ENCODE data around the gene XRN1. TPM values are rescaled to one million over a fixed set of nuclear protein-coding genes. Genes with fewer than 3 reads are reported as not detected.

Gene XRN1, protein sequence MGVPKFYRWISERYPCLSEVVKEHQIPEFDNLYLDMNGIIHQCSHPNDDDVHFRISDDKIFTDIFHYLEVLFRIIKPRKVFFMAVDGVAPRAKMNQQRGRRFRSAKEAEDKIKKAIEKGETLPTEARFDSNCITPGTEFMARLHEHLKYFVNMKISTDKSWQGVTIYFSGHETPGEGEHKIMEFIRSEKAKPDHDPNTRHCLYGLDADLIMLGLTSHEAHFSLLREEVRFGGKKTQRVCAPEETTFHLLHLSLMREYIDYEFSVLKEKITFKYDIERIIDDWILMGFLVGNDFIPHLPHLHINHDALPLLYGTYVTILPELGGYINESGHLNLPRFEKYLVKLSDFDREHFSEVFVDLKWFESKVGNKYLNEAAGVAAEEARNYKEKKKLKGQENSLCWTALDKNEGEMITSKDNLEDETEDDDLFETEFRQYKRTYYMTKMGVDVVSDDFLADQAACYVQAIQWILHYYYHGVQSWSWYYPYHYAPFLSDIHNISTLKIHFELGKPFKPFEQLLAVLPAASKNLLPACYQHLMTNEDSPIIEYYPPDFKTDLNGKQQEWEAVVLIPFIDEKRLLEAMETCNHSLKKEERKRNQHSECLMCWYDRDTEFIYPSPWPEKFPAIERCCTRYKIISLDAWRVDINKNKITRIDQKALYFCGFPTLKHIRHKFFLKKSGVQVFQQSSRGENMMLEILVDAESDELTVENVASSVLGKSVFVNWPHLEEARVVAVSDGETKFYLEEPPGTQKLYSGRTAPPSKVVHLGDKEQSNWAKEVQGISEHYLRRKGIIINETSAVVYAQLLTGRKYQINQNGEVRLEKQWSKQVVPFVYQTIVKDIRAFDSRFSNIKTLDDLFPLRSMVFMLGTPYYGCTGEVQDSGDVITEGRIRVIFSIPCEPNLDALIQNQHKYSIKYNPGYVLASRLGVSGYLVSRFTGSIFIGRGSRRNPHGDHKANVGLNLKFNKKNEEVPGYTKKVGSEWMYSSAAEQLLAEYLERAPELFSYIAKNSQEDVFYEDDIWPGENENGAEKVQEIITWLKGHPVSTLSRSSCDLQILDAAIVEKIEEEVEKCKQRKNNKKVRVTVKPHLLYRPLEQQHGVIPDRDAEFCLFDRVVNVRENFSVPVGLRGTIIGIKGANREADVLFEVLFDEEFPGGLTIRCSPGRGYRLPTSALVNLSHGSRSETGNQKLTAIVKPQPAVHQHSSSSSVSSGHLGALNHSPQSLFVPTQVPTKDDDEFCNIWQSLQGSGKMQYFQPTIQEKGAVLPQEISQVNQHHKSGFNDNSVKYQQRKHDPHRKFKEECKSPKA (N-terminal part only)
- 11.6 and 11.7 TPM in 2 replicates for total RNA-seq

DNA sequence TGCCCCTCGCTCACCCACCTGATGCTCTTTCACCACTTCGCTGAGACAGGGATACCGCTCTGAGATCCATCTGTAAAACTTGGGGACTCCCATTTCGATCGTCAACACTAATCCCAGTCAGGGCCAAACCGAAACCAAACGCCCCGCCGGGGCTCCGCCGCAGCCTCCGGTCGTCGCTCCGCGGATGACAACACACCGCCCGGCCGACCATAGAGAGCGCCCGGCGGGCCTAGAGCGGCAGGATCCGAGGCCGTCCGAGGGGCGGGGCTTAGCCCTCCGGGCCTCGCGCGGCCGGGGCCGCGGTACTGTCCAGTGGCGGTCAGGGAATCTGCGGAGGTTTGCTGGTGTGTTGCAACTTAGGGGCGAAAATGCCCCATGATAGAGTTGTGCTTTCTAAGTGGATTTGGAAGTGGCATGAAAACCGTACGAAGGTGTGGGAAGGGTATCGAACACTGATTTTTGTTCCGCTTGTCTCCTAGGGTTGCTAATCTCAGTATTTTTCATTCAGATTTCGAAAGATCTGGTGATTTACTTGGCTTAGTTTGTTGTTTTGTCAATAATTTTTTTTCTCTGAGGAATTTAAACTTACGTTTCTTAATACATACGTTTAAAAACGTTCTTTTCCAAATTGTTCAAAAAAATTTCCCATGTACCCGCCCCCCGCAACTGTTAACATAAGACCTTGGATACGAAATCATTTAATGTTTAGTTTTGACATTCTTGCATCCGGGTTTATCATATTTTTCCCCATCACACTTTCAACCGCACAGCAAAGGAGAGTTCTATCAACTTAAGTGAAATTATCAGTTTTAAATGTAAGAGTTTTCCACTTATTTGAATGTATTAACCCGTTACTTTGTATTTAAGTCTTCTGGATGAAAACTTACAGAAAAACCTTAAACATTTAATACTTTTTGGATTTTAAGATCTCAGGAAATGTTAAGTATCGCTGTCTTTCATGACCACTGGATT is at the start of gene XRN1:
Gene XRN1 (minus strand): TSS at position 186 of the 972 bp plus-strand sequence. CDS start 93 bp downstream, at position 93.

Other genes with a start within 250 kb of the XRN1 start
- 10.2 and 26.6 TPM in 2 replicates for gene GK5, start 222.5 kb downstream of the XRN1 start, total RNA-seq
- gene ATR, start 130.7 kb upstream of the XRN1 start, total RNA-seq, result 9.9 and 11.4 TPM in 2 replicates
- 0.09 and 5.4 TPM in 2 replicates for gene PLS1, start 148.4 kb upstream of the XRN1 start, total RNA-seq